Middle frontal gyrus (tissue), 1 donor: ENCODE data around the gene PLEKHN1.
"Not testable (repeated sequence)": the region's sequence is repeated elsewhere in the genome, so short reads cannot be mapped to it uniquely, and the experiment has no call there.

Experiments used
- DNase-seq: peaks from one replicate; pipeline ENCODE4 v3.0.0-alpha.2; 2015; ENCODE audit warnings: low spot score; ENCODE audit errors: extremely low spot score

The PLEKHN1 gene

GRCh38 chr1:973459-974292 lies 7.4 kb downstream of the PLEKHN1 start:
- DNase-seq: no peak

- DNase-seq: no peak
These were observed 8.0 kb downstream of the PLEKHN1 start for GRCh38 chr1:974293-974640.

GRCh38 chr1:974687-975328 lies 8.5 kb downstream of the PLEKHN1 start:
- no peak for DNase-seq

GRCh38 chr1:975365-975764 lies 9.1 kb downstream of the PLEKHN1 start:
- no peak for DNase-seq

- DNase-seq: no peak
These were observed 9.8 kb downstream of the PLEKHN1 start for GRCh38 chr1:975896-976683.

GRCh38 chr1:976791-977190 lies 10.5 kb downstream of the PLEKHN1 start:
- not testable (repeated sequence) for DNase-seq

GRCh38 chr1:978069-978834 lies 12.0 kb downstream of the PLEKHN1 start:
- no peak for DNase-seq

GRCh38 chr1:978835-979743 lies 12.8 kb downstream of the PLEKHN1 start:
- DNase-seq: no peak

- DNase-seq: no peak
These were observed 13.4 kb downstream of the PLEKHN1 start for GRCh38 chr1:979744-980072.

- DNase-seq: no peak
These were observed 13.9 kb downstream of the PLEKHN1 start for GRCh38 chr1:980137-980571.

GRCh38 chr1:980602-981395 lies 14.5 kb downstream of the PLEKHN1 start:
- no peak for DNase-seq

GRCh38 chr1:981491-981954 lies 15.2 kb downstream of the PLEKHN1 start:
- no peak for DNase-seq

GRCh38 chr1:981955-982558 lies 15.8 kb downstream of the PLEKHN1 start, which contains the start of gene PERM1:
Gene PERM1 (minus strand): TSS chr1:982093. CDS start chr1:981029, 1,064 bp downstream.
- DNase-seq: no peak

- DNase-seq: no peak
These were observed 16.6 kb downstream of the PLEKHN1 start for GRCh38 chr1:982765-983436.

GRCh38 chr1:983798-984475 lies 17.7 kb downstream of the PLEKHN1 start:
- no peak for DNase-seq

- no peak for DNase-seq
These were observed 18.2 kb downstream of the PLEKHN1 start for GRCh38 chr1:984476-984814.

GRCh38 chr1:985126-985525 lies 18.8 kb downstream of the PLEKHN1 start:
- no peak for DNase-seq

- DNase-seq: not testable (repeated sequence)
These were observed 21.8 kb downstream of the PLEKHN1 start for GRCh38 chr1:988061-988460.
